Prostate gland (tissue), 2 donors: ENCODE data around the gene DEK. TPM values are rescaled to one million over a fixed set of nuclear protein-coding genes. Genes with fewer than 3 reads are reported as not detected.

Experiments used
- DNase-seq: peaks from one replicate; pipeline ENCODE4 v3.0.0-alpha.2; 2019; ENCODE audit warnings: low spot score
- H3K27ac ChIP-seq, 2 donors: fragments of 200-600 bp; sonication (generic); 2 replicates each; pipeline ENCODE4 v1.5.1; 2017 to 2019
- H3K27me3 ChIP-seq: fragments of 200-600 bp; sonication (generic); replicated peaks from 2 replicates; pipeline ENCODE4 v1.5.1; 2019; ENCODE audit not compliant: insufficient read depth
- H3K36me3 ChIP-seq, 2 donors: fragments of 200-600 bp; sonication (generic); 1 replicate in 1 of 2; 2 replicates in 1 of 2; pipeline versions ENCODE4 v1.5.1 to v1.8.1; 2017 to 2019
- H3K4me1 ChIP-seq: fragments of 200-600 bp; sonication (generic); replicated peaks from 2 replicates; pipeline ENCODE4 v1.5.1; 2019
- H3K4me3 ChIP-seq, 2 donors: fragments of 200-600 bp; sonication (generic); 2 replicates each; pipeline ENCODE4 v1.5.1; 2017 to 2019
- H3K9me3 ChIP-seq: fragments of 200-600 bp; sonication (generic); 2 replicates; pipeline ENCODE4 v1.5.1; 2017
- POLR2A ChIP-seq: fragments of 450-650 bp; IDR thresholded peaks from one replicate; pipeline ENCODE4 v1.6.1; 2016; ENCODE audit warnings: antibody characterized with exemption, mild to moderate bottlenecking
- POLR2AphosphoS5 ChIP-seq: sonication (generic); formaldehyde crosslinking; IDR thresholded peaks from one replicate; pipeline ENCODE4 v1.6.1; 2017; ENCODE audit warnings: antibody characterized with exemption
- WGBS: methylation state at CpG from one replicate; pipeline ENCODE4 v1.1.5; 2018; 5-methylcytosine and 5-hydroxymethylcytosine counted together
- intact Hi-C: fragments of 100-400 bp; cut with DNase I; formaldehyde crosslinking; loops from one replicate; pipeline ENCODE4 v1.14.2; 2022
- total RNA-seq, 2 donors: library from RNA; depleted of rRNA; stranded (reverse); fragments of >200 nt; gene quantifications; one replicate each; pipeline ENCODE4 v1.1.0, GENCODE V29; 2016
- TF ChIP-seq, protein P1 (sequence below), 4 experiments: fragments of 200-600 bp in 2 of 4; fragments of 450-650 bp in 2 of 4; sonication (generic) in 2 of 4; IDR thresholded peaks; 1 replicate in 3 of 4; 2 replicates in 1 of 4; pipeline ENCODE4 v1.5.1; 2016 to 2019; ENCODE audit warnings: antibody characterized with exemption in 4 of 4, mild to moderate bottlenecking in 2 of 4, moderate library complexity in 2 of 4

Gene DEK
- total RNA-seq, 2 donors from 2014 or later, result 74.1 to 133 TPM

DNA sequence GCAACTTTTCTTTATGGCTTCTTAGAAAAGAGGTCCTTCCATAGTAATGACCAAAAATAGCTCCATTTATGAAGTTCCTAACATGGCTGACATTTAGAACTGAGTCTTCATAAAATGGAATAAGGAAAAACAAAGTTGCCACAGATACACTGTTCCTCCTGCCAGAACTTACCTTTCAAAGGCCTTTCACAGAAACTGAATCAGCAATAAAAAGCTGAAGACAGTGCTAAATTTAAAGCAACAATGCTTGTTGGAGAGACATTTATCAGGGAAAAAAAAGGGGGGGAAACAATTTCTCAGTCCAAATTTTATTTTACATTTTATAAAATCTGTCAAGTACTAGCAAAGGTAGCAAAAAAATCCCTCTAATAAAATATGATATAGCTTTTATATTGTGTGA is 17.3 kb downstream of the DEK start:
- TF ChIP-seq POLR2AphosphoS5 (no peak), POLR2A (no peak)
- TF ChIP-seq, protein P1, sequence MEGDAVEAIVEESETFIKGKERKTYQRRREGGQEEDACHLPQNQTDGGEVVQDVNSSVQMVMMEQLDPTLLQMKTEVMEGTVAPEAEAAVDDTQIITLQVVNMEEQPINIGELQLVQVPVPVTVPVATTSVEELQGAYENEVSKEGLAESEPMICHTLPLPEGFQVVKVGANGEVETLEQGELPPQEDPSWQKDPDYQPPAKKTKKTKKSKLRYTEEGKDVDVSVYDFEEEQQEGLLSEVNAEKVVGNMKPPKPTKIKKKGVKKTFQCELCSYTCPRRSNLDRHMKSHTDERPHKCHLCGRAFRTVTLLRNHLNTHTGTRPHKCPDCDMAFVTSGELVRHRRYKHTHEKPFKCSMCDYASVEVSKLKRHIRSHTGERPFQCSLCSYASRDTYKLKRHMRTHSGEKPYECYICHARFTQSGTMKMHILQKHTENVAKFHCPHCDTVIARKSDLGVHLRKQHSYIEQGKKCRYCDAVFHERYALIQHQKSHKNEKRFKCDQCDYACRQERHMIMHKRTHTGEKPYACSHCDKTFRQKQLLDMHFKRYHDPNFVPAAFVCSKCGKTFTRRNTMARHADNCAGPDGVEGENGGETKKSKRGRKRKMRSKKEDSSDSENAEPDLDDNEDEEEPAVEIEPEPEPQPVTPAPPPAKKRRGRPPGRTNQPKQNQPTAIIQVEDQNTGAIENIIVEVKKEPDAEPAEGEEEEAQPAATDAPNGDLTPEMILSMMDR (IDR thresholded peaks at IDR 0.05), result no peak
- no peaks in the 10 kb centered on the region for H3K27me3 ChIP-seq
- no peaks in the 10 kb centered on the region for H3K9me3 ChIP-seq
- H3K4me3 ChIP-seq, result no peak overlapping the region
- peak overlapping the region in 1 of 2 donors; percentile 13 for H3K27ac ChIP-seq
- no peaks in the 10 kb centered on the region for H3K36me3 ChIP-seq
- intact Hi-C loops, result no loop called here
- no peak for DNase-seq
- H3K4me1 ChIP-seq, result no peaks in the 10 kb centered on the region

DNA sequence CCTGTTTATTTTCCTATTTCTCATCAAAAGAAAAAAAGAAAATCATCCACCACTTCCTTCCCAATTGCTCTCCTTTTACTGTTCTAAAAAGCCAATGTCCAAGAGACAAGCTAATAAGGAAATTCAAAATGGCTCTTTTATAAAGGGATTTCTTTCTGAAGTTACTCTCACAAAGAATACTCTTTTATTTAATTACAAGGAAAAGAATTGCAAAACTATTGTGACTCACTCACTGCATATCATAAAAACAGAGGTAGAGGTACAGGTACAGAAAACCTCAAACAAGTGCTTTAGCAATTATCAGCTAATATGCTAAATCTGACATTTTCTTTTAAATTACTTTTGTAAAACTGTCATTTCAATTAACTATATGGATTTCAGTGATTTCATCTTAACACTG is 18.1 kb downstream of the DEK start:
- TF ChIP-seq, protein P1 (IDR thresholded peaks at IDR 0.05), result no peak
- TF ChIP-seq POLR2A (no peak), POLR2AphosphoS5 (no peak)

DNA sequence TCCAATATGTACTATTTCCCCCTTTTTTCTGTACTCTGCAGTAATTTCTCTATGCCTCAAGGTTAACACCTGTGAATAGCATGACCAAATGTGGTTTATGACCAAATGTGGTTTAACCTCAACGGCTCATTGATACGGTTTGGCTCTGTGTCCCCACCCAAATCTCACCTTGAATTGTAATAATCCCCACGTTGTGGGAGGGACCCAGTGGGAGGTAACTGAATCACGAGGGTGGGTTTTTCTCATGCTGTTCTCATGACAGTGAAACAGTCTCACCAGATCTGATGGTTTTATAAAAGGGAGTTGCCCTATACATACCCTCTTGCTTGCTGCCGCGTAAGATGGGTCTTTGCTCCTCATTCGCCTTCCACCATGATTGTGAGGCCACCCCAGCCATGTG is 18.7 kb downstream of the DEK start:
- TF ChIP-seq POLR2AphosphoS5 (no peak), POLR2A (no peak)
- TF ChIP-seq, protein P1 (IDR thresholded peaks at IDR 0.05), result no peak
- intact Hi-C loops, result no loop called here
- WGBS, result 81% methylated on average over 7 of the region's 7 CpGs
- Histone ChIP-seq H3K4me1 (no peaks in the 10 kb centered on the region), H3K4me3 (no peak overlapping the region), H3K27me3 (no peaks in the 10 kb centered on the region), H3K9me3 (no peaks in the 10 kb centered on the region), H3K36me3 (no peaks in the 10 kb centered on the region), H3K27ac (no peak overlapping the region)
- DNase-seq, result no peak

More for the DNA sequence above, 18.1 kb downstream of the DEK start:
- H3K4me3 ChIP-seq, result no peak overlapping the region
- intact Hi-C loops, result no loop called here
- DNase-seq, result no peak
- peak overlapping the region in 1 of 2 donors; percentile 13 for H3K27ac ChIP-seq
- H3K36me3 ChIP-seq, result no peaks in the 10 kb centered on the region
- no peaks in the 10 kb centered on the region for H3K4me1 ChIP-seq
- no peaks in the 10 kb centered on the region for H3K27me3 ChIP-seq
- no peaks in the 10 kb centered on the region for H3K9me3 ChIP-seq

DNA sequence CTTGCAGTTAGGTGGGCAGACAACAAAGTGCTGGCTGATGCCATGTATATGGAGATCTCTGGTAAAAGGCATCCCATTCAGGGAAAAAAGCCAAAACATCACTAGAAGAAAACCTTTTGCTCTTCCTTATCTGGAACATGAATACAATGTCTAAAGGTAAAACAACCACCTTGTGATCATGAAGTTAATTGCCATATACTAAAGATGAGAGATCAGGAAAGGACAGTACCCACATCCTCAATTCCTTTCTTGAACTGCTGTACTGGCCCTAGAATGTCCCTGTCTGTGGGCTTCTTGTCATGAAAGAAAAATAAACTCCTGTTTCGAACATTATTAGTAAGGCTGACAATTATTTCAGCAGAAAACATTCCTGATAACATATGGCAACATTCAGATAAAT is 19.3 kb downstream of the DEK start:
- WGBS, result 76% methylated on average over 1 of the region's 1 CpG
- no peaks in the 10 kb centered on the region for H3K9me3 ChIP-seq
- no peaks in the 10 kb centered on the region for H3K36me3 ChIP-seq
- no peak overlapping the region for H3K4me3 ChIP-seq
- H3K27me3 ChIP-seq, result no peaks in the 10 kb centered on the region
- TF ChIP-seq, protein P1 (IDR thresholded peaks at IDR 0.05), result no peak
- TF ChIP-seq POLR2AphosphoS5, result no peak
- no peak for TF ChIP-seq POLR2A
- no peak overlapping the region for H3K27ac ChIP-seq
- no peaks in the 10 kb centered on the region for H3K4me1 ChIP-seq
- intact Hi-C loops, result no loop called here
- DNase-seq, result no peak

DNA sequence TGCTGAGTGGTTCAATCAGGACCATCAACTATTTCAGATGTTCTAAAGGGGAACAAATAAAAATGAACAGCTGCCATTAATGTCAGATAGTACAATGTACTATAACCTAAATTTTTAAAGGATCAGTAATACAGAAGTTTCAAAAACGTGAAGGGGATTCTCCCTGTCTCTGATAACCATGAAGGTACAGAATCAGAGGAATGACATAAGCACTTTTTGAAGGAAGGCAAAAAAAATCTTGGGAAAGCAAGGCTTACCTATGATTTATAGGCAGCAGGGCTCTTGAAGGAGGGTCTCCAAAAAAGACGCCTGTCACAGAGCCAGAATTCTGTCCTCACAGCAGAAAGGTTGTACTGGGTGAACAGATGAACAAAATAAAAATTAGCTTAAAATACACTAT is 20.1 kb downstream of the DEK start:
- intact Hi-C loops, result no loop called here
- Histone ChIP-seq H3K9me3 (no peaks in the 10 kb centered on the region), H3K4me1 (no peaks in the 10 kb centered on the region), H3K36me3 (no peaks in the 10 kb centered on the region), H3K27ac (no peak overlapping the region), H3K27me3 (no peaks in the 10 kb centered on the region), H3K4me3 (no peak overlapping the region)
- DNase-seq, result no peak
- WGBS, result 89% methylated on average over 2 of the region's 2 CpGs
- no peak for TF ChIP-seq POLR2AphosphoS5
- TF ChIP-seq, protein P1 (IDR thresholded peaks at IDR 0.05), result no peak
- TF ChIP-seq POLR2A, result no peak
